WTC11 (cell line): ENCODE measurements around the gene NFATC1.

ENCODE experiments used
- CTCF ChIP-seq: fragments of 200-600 bp; IDR thresholded peaks from 2 replicates; pipeline ENCODE4 v1.8.0; 2022; ENCODE audit warnings: antibody characterized with exemption
- TCF7 ChIP-seq: sonication (generic); formaldehyde crosslinking; IDR thresholded peaks from 2 replicates; pipeline ENCODE4 v1.8.0; 2022; ENCODE audit warnings: mild to moderate bottlenecking, low read depth, missing genetic modification reagents, moderate library complexity
- ZNF425 ChIP-seq: fragments of 250-450 bp; sonication (Bioruptor Pico); conservative IDR thresholded peaks from 2 replicates; pipeline ENCODE4 v1.9.0; 2021; ENCODE audit warnings: mild to moderate bottlenecking

GRCh38 chr18:79436556-79437275 lies 41.0 kb downstream of the NFATC1 start:
- TF ChIP-seq CTCF (no peak), TCF7 (CRISPR knock-in tag) (no peak), ZNF425 (CRISPR knock-in tag) (no peak)
